HG02938 (cell line): ENCODE results near the gene CEP350.
"Not testable (repeated sequence)": the region's sequence is repeated elsewhere in the genome, so short reads cannot be mapped to it uniquely, and the experiment has no call there.

Source experiments
- ATAC-seq: cut with Tn5 transposase; IDR thresholded peaks from one replicate; pipeline ENCODE4 v1.9.1; 2021; ENCODE audit warnings: mild to moderate bottlenecking, moderate library complexity; ENCODE audit not compliant: unreplicated experiment

CEP350 gene

DNA sequence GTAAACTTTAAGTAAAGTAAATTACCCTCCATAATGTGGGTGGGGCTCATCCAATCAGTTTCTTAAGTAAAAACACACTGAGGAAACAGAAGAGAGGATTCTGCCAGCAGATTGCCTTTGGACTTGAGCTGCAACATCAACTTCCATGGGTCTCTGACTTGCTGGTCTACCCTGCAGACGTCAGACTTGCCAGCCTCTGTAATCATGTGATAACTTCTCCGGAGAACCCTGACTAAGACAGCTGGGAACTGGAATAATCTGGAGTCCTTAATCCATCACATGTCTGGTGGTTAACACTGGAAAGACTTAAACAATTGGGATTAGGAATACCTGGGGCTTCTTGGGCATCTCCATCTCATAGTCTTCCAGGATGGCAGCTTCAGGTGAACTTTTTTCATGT, 13.2 kb upstream of the CEP350 start:
- ATAC-seq, result no peak

- ATAC-seq, result no peak
Measured at GRCh38 chr1:179950651-179951050, 4.0 kb upstream of the CEP350 start.

- ATAC-seq, result no peak
Measured at GRCh38 chr1:179951383-179952144, 3.0 kb upstream of the CEP350 start.

GRCh38 chr1:179952186-179952585, 2.4 kb upstream of the CEP350 start:
- no peak for ATAC-seq

DNA sequence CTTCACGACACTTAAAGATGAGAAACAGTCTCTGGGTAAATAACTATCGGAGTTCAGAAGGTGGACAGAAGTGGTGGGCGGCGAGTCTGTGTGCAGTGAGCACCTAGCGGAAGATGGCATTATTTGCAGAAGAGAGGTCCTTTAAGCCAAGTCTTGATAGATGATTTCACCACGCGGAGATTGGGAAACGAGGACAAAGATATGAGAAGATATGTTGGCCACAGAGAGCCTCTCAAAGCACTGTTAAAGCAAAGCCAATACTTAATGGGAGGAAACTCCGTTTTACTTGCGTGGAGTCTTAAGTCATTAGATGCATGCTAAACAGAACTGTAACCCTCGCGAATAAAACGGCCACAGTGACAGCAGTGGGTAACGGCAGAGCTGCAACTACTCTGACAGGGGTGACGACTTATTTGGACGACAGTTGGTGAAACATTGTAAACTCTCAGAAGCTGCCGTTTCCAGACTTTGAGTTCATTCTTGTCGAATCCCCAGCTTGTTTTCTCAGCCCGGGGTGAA, 577 bp upstream of the CEP350 start:
- ATAC-seq, result peak; percentile 26

DNA sequence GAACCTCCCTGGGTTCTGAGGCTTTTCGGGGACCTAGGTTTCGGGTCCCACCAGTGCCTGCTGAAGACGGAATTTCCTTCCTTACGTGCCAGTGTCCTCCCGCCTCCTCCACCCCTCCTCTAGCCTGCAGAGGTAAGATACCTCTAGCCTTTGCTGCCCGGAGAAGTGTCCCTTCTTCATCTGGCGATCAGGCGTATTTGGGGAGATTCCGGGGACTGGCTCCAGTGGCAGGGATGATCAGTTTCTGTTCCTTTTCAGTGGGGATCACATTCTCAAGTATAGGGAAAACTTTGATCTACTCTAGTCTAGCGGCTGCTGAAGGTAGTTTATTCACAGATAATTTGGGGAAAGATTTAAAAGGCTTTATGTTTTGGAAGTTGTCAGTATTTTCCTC, 674 bp downstream of the CEP350 start:
- no peak for ATAC-seq

- ATAC-seq, result no peak
Measured at GRCh38 chr1:179955731-179956130, 1.1 kb downstream of the CEP350 start.

DNA sequence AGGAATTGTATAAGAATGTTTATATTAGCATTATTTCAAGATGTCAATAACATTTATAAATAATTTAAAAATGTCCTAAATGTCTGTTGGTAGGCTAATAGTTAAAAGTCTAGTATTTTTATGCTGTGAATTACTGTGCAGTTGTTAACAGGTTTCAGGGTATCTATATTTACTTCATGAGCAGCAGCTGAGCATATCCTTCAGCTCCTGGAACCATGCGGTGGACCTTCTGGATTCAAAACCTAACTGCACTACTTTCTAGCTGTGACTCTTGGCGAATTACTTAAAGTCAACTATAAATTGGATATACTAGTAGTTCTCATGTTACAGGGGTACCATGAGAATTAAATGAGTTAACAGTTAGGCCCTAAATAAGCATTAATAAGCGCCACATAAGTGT, 3.7 kb downstream of the CEP350 start:
- no peak for ATAC-seq

DNA sequence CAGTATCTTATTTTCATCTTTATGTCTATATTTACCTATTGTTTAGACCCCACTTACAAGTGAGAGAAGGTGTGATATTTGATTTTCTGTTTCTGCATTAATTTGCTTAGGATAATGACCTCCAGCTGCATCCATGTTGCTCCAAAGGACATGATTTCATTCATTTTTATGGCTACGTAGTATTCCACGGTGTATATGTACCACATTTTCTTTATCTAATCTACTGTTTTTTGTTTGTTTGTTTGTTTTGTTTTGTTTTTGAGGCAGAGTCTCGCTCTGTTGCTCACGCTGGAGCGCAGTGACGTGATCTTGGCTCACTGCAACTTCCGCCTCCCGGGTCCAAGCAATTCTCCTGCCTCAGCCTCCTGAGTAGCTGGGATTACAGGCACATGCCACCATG, 7.6 kb downstream of the CEP350 start:
- ATAC-seq, result not testable (repeated sequence)

DNA sequence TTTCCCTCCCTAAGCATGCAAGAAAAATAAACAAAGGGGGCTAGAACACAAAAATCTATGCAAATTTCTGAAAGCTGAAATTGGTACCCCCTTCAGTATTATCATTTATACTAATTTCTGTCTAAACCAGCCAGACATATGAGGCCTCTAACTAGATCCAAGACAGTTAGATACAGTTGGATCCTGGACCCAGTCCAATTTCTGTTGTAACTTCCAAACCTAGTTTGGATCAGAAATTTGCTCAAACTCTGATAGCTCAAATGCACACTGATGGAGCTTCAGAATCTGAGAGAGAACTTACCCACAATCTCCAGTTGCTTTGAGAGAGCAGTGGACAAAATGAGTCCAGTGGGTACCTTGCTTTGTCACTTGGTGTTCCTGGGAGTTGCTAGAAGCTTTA, 11.9 kb downstream of the CEP350 start:
- no peak for ATAC-seq

GRCh38 chr1:179968284-179968993, 13.8 kb downstream of the CEP350 start:
- no peak for ATAC-seq

- no peak for ATAC-seq
Measured at GRCh38 chr1:179968994-179969919, 14.6 kb downstream of the CEP350 start.

DNA sequence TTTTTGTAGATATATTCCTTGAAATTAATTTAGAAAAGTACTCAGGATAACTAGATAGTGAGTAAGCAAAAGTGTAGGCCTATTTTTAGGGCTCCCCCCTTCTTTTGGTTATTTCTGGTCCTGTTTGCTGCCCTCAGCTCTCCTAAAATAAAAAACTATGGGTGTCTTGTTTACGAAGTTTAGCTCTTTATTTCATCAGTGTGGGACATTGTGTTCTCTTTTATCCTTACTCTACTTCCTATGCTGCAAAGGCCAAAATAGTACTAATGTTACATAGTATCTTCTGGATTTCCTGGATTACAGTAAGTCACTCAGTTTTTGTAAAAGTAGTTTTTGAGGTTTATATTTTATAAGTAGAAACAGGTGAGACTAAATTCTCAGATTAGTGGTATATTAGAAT, 15.4 kb downstream of the CEP350 start:
- no peak for ATAC-seq

DNA sequence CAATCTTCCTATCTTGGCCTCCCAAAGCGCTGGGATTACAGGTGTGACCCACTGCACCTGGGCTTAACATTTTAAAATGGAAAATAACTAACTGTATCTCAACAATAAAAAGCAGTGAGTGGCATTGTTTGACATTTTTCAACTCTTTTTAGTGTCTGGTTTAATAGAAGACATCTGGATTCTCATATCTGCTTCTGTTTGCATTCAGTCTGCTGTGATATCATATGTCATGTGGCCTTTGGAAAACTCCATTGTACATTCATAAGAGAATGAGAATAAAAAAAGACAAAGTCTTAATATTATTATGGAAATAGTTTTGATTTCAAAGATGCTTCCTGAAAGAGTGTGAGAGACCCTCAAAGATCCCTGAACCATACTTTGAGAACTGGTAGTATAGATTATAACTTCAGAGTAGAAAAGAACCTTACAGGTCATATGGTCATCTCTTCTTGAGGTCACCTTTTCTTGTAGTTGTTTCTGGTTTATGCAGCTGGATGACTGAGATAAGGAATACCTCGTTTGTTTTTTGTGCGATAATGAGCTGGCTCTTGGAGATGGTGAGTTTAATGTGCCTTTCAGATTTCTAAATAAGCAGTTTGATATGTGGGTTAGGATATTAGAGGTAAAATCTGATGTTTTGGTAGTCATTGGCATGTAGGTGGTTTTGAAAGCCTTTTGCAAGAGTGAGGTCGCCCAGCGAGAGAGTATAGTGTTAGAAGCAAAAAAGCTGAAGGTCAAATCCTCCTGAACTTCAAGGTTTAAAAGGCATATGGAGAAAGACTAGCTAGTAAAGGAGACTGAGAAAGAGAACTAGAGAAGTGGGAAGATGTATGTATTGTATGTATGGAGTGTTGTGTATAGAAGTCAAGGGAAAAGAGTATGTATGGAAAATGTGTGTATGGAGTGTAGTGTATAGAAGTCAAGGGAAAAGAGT, 17.2 kb downstream of the CEP350 start:
- no peak for ATAC-seq

GRCh38 chr1:179973198-179974110, 18.8 kb downstream of the CEP350 start:
- no peak for ATAC-seq

GRCh38 chr1:179976970-179977651, 22.5 kb downstream of the CEP350 start:
- ATAC-seq, result no peak

- ATAC-seq, result no peak
Measured at GRCh38 chr1:179978199-179979079, 23.8 kb downstream of the CEP350 start.

- ATAC-seq, result no peak
Measured at GRCh38 chr1:179984101-179984500, 29.5 kb downstream of the CEP350 start.
